Measurements from ENCODE around the gene CLGN. TPM values are rescaled to one million over a fixed set of nuclear protein-coding genes. Genes with fewer than 3 reads are reported as not detected.

Gene CLGN
- total and polyA plus RNA-seq, 2 of the 13 experiments (the other 11 are each of a cell fraction or from before 2014, with no cell fraction given), result 7.2 to 17.0 TPM

- no peak overlapping the region for H3K4me2 ChIP-seq (ENCODE audit: low read depth, low read length)
- no peak overlapping the region for H3K9ac ChIP-seq (ENCODE audit: insufficient read depth, low read depth, low read length)
- H4K20me1 ChIP-seq (ENCODE audit: insufficient read depth, low read length), result no peaks in the 10 kb centered on the region
- intact Hi-C loops (cut with micrococcal nuclease; ENCODE audit: unreplicated experiment) (no loop called here), in situ Hi-C loops (cut with HindIII; ENCODE audit: extremely low pct_ligation_motif_present, low pct_unique_long_range_greater_than_20kb) (no loop called here)
- POLR2A ChIA-PET, result no interaction called here
- H2AFZ ChIP-seq (ENCODE audit: low read length), result no peak overlapping the region
- ATAC-seq (no peak), FAIRE-seq (no peak), DNase-seq (ENCODE audit: low spot score) (no peak)
- 18% methylated on average over 1 of the region's 1 CpG for WGBS (ENCODE audit: low lambda C conversion rate)
- TF ChIP-seq EHMT2 (IDR thresholded peaks at IDR 0.05; ENCODE audit: borderline replicate concordance, low read depth, low read length) (no peak), ZNF589 (CRISPR knock-in tag; conservative IDR thresholded peaks at IDR 0.05) (no peak), ZFY (CRISPR knock-in tag; IDR thresholded peaks at IDR 0.05) (no peak), TAF15 (IDR thresholded peaks at IDR 0.05; ENCODE audit: low read depth, low read length, poor library complexity, severe bottlenecking) (no peak), SMC3 (IDR thresholded peaks at IDR 0.05; ENCODE audit: low read length) (no peak), JUNB (CRISPR knock-in tag; IDR thresholded peaks at IDR 0.05; ENCODE audit: borderline replicate concordance) (no peak), CBX5 (CRISPR knock-in tag; IDR thresholded peaks at IDR 0.05; ENCODE audit: borderline replicate concordance) (no peak), ZFX (CRISPR knock-in tag; IDR thresholded peaks at IDR 0.05; ENCODE audit: low read depth) (no peak), ETV6 (CRISPR knock-in tag; conservative IDR thresholded peaks at IDR 0.05) (no peak)
- no peaks in the 10 kb centered on the region for H3K36me3 ChIP-seq (replicated peaks in 1 of 2; ENCODE audit: control insufficient read depth in 1 of 2, insufficient read depth in 2 of 2, low read length in 2 of 2)
- peaks cover 0 to 4% of the 10 kb centered on the region in 2 experiments; a peak in 1 of 5 replicates for H3K27me3 ChIP-seq (ENCODE audit: control insufficient read depth in 1 of 2, insufficient read depth in 2 of 2, low read length in 2 of 2)
- H3K79me2 ChIP-seq (ENCODE audit: insufficient read depth, low read length), result no peaks in the 10 kb centered on the region
- no peak overlapping the region for H3K4me3 ChIP-seq (replicated peaks in 1 of 3; ENCODE audit: insufficient read depth in 1 of 3, low read depth in 2 of 3, low read length in 3 of 3)
- no peak overlapping the region for H3K27ac ChIP-seq (ENCODE audit: extremely low read length, insufficient read depth, low read length)
- no TSS peak for BruUV-seq (replicated peaks)
- CTCF ChIA-PET (ENCODE audit: low intra/inter-chr PET ratio, low total read pairs), result no interaction called here
- H3K4me1 ChIP-seq (ENCODE audit: insufficient read depth, low read length), result no peaks in the 10 kb centered on the region
- no peaks in the 10 kb centered on the region for H3K9me3 ChIP-seq (ENCODE audit: low read length)
These were observed 36.2 kb upstream of the CLGN start for GRCh38 chr4:140463614-140464013.

- H3K27ac ChIP-seq (ENCODE audit: extremely low read length, insufficient read depth, low read length), result no peak overlapping the region
- no peaks in the 10 kb centered on the region for H3K79me2 ChIP-seq (ENCODE audit: insufficient read depth, low read length)
- H3K4me3 ChIP-seq (replicated peaks in 1 of 3; ENCODE audit: insufficient read depth in 1 of 3, low read depth in 2 of 3, low read length in 3 of 3), result no peak overlapping the region
- no peaks in the 10 kb centered on the region for H3K9me3 ChIP-seq (ENCODE audit: low read length)
- 19% methylated on average over 3 of the region's 3 CpGs for WGBS (ENCODE audit: low lambda C conversion rate)
- no peaks in the 10 kb centered on the region for H3K36me3 ChIP-seq (replicated peaks in 1 of 2; ENCODE audit: control insufficient read depth in 1 of 2, insufficient read depth in 2 of 2, low read length in 2 of 2)
- peaks cover 0 to 4% of the 10 kb centered on the region in 2 experiments; a peak in 1 of 5 replicates for H3K27me3 ChIP-seq (ENCODE audit: control insufficient read depth in 1 of 2, insufficient read depth in 2 of 2, low read length in 2 of 2)
- no peak for FAIRE-seq
- intact Hi-C loops (cut with micrococcal nuclease; ENCODE audit: unreplicated experiment) (no loop called here), in situ Hi-C loops (cut with HindIII; ENCODE audit: extremely low pct_ligation_motif_present, low pct_unique_long_range_greater_than_20kb) (no loop called here)
- no peak for DNase-seq (ENCODE audit: low spot score)
- H2AFZ ChIP-seq (ENCODE audit: low read length), result no peak overlapping the region
- no peak for ATAC-seq
- BruUV-seq (replicated peaks), result no TSS peak
- H3K4me2 ChIP-seq (ENCODE audit: low read depth, low read length), result no peak overlapping the region
- no peak overlapping the region for H3K9ac ChIP-seq (ENCODE audit: insufficient read depth, low read depth, low read length)
- H3K4me1 ChIP-seq (ENCODE audit: insufficient read depth, low read length), result no peaks in the 10 kb centered on the region
- TF ChIP-seq, protein P1, sequence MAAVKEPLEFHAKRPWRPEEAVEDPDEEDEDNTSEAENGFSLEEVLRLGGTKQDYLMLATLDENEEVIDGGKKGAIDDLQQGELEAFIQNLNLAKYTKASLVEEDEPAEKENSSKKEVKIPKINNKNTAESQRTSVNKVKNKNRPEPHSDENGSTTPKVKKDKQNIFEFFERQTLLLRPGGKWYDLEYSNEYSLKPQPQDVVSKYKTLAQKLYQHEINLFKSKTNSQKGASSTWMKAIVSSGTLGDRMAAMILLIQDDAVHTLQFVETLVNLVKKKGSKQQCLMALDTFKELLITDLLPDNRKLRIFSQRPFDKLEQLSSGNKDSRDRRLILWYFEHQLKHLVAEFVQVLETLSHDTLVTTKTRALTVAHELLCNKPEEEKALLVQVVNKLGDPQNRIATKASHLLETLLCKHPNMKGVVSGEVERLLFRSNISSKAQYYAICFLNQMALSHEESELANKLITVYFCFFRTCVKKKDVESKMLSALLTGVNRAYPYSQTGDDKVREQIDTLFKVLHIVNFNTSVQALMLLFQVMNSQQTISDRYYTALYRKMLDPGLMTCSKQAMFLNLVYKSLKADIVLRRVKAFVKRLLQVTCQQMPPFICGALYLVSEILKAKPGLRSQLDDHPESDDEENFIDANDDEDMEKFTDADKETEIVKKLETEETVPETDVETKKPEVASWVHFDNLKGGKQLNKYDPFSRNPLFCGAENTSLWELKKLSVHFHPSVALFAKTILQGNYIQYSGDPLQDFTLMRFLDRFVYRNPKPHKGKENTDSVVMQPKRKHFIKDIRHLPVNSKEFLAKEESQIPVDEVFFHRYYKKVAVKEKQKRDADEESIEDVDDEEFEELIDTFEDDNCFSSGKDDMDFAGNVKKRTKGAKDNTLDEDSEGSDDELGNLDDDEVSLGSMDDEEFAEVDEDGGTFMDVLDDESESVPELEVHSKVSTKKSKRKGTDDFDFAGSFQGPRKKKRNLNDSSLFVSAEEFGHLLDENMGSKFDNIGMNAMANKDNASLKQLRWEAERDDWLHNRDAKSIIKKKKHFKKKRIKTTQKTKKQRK (IDR thresholded peaks at IDR 0.05; ENCODE audit: low read length), result no peak
- TF ChIP-seq AHDC1 (CRISPR knock-in tag; IDR thresholded peaks at IDR 0.05; ENCODE audit: borderline replicate concordance), result no peak
- H4K20me1 ChIP-seq (ENCODE audit: insufficient read depth, low read length), result no peaks in the 10 kb centered on the region
- ChIA-PET CTCF (ENCODE audit: low intra/inter-chr PET ratio, low total read pairs) (no interaction called here), POLR2A (no interaction called here)
These were observed 35.7 kb upstream of the CLGN start for GRCh38 chr4:140463182-140463581.
